Liver (tissue), 9 donors: ENCODE results near the gene RPL38. TPM values are rescaled to one million over a fixed set of nuclear protein-coding genes. Genes with fewer than 3 reads are reported as not detected.

Experiments used
- DNase-seq: peaks from one replicate; pipeline ENCODE4 v3.0.0-alpha.2; 2017; ENCODE audit warnings: low spot score
- H3K27ac ChIP-seq, 2 donors: one replicate each; pipeline ENCODE4 v1.7.0; 2013; ENCODE audit warnings: inconsistent platforms in 2 of 2, low read length in 2 of 2, control low read depth in 1 of 2, low read depth in 1 of 2, mild to moderate bottlenecking in 1 of 2
- H3K27me3 ChIP-seq, 4 donors: one replicate each; pipeline versions ENCODE4 v1.6.1 to v1.7.0; 2013; ENCODE audit warnings: low read length in 3 of 4, inconsistent platforms in 1 of 4, mild to moderate bottlenecking in 1 of 4, moderate library complexity in 1 of 4; ENCODE audit not compliant: control insufficient read depth in 4 of 4, insufficient read depth in 4 of 4
- H3K36me3 ChIP-seq, 4 donors: one replicate each; pipeline versions ENCODE4 v1.6.1 to v1.7.0; 2013; ENCODE audit warnings: low read length in 3 of 4, mild to moderate bottlenecking in 3 of 4, low read depth in 1 of 4, moderate library complexity in 1 of 4; ENCODE audit not compliant: control insufficient read depth in 4 of 4, insufficient read depth in 3 of 4
- H3K4me1 ChIP-seq, 4 donors: one replicate each; pipeline versions ENCODE4 v1.6.1 to v1.7.0; 2013; ENCODE audit warnings: low read length in 3 of 4, mild to moderate bottlenecking in 3 of 4, moderate library complexity in 1 of 4; ENCODE audit not compliant: control insufficient read depth in 4 of 4, insufficient read depth in 4 of 4
- H3K4me3 ChIP-seq, 3 donors: one replicate each; pipeline versions ENCODE4 v1.6.1 to v1.7.0; 2013; ENCODE audit warnings: low read length in 3 of 3, control low read depth in 1 of 3, low read depth in 1 of 3, mild to moderate bottlenecking in 1 of 3
- H3K9ac ChIP-seq, 2 donors: one replicate each; pipeline ENCODE4 v1.7.0; 2013; ENCODE audit warnings: low read length in 2 of 2, mild to moderate bottlenecking in 2 of 2, moderate library complexity in 2 of 2, control low read depth in 1 of 2, low read depth in 1 of 2
- H3K9me3 ChIP-seq, 4 donors: one replicate each; pipeline versions ENCODE4 v1.6.1 to v1.7.0; 2013; ENCODE audit warnings: low read length in 3 of 4; ENCODE audit not compliant: control insufficient read depth in 4 of 4
- ATF3 ChIP-seq: IDR thresholded peaks from 2 replicates; pipeline ENCODE4 v1.6.1; 2016; ENCODE audit warnings: antibody characterized with exemption
- EGR1 ChIP-seq, 2 donors: IDR thresholded peaks; 2 replicates each; pipeline ENCODE4 v1.6.1; 2016 to 2018; ENCODE audit warnings: antibody characterized with exemption in 2 of 2, low read depth in 2 of 2
- FOXA2 ChIP-seq: IDR thresholded peaks from 2 replicates; pipeline ENCODE4 v1.6.1; 2016; ENCODE audit warnings: antibody characterized with exemption
- MAX ChIP-seq: IDR thresholded peaks from 2 replicates; pipeline ENCODE4 v1.6.1; 2016; ENCODE audit warnings: antibody characterized with exemption
- NR2F2 ChIP-seq: IDR thresholded peaks from 2 replicates; pipeline ENCODE4 v1.6.1; 2016; ENCODE audit warnings: antibody characterized with exemption
- RAD21 ChIP-seq, 2 donors: IDR thresholded peaks; 2 replicates each; pipeline ENCODE4 v1.6.1; 2016; ENCODE audit warnings: antibody characterized with exemption in 2 of 2, mild to moderate bottlenecking in 2 of 2
- REST ChIP-seq: IDR thresholded peaks from 2 replicates; pipeline ENCODE4 v1.6.1; 2016; ENCODE audit warnings: antibody characterized with exemption, mild to moderate bottlenecking
- RXRA ChIP-seq, 2 donors: IDR thresholded peaks; 2 replicates each; pipeline ENCODE4 v1.6.1; 2017 to 2018; ENCODE audit warnings: antibody characterized with exemption in 2 of 2, mild to moderate bottlenecking in 1 of 2
- TAF1 ChIP-seq: conservative IDR thresholded peaks from 2 replicates; pipeline ENCODE4 v1.6.1; 2016; ENCODE audit warnings: antibody characterized with exemption, mild to moderate bottlenecking
- ZBTB33 ChIP-seq: IDR thresholded peaks from 2 replicates; pipeline ENCODE4 v1.6.1; 2016; ENCODE audit warnings: antibody characterized with exemption
- WGBS: extraction: QIAGEN DNeasy Blood & Tissue Kit; methylation state at CpG from one replicate; pipeline ENCODE4 v1.1.7; 2013; 5-methylcytosine and 5-hydroxymethylcytosine counted together
- polyA plus RNA-seq, 2 donors: library from polyadenylated mRNA; stranded (reverse) in 1 of 2; unstranded in 1 of 2; fragments of 200-250 nt in 1 of 2; fragments of >200 nt in 1 of 2; fragmentation: Nextera tagmentation in 1 of 2; extraction: Ambion mirVana in 1 of 2; gene quantifications; one replicate each; pipeline versions ENCODE4 v1.2.1 to v1.2.3, GENCODE V29; 2013 to 2015
- total RNA-seq, 2 donors: library from RNA; depleted of rRNA; stranded (reverse); fragments of >200 nt; gene quantifications; one replicate each; pipeline ENCODE4 v1.2.3, GENCODE V29; 2014
- TF ChIP-seq, protein P1 (sequence below): fragments of 150-350 bp; IDR thresholded peaks from 2 replicates; pipeline ENCODE4 v1.5.1; 2017; ENCODE audit warnings: improper control_type of control experiment, low read depth, low read length; ENCODE audit not compliant: missing input control
- donor health status: healthy.
- donor health status: healthy.
- donor health status: healthy.
- donor health status: healthy.
- donor health status: healthy.

RPL38 gene
- total and polyA plus RNA-seq, 4 donors: 67.7 to 1,367 (median 455) TPM

DNA sequence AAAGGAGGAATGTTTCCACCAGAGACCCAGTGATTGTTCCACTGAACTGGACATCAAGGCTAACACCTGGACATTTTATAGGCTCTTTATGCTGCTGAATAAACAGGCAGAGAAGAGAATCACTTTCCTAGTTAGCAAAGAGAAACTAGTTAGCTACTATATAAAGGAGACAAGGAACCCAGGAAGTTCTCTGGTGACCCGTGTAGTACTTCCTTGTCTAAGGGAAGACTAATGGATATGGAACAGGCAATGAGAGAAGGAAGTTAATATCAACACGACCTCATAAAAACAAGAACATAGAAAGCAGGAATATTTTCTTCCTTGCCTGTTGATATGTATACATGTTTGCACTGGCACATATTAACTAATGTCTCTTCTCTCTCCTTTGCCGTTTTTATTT lies 30.8 kb upstream of the RPL38 start:
- no peak for DNase-seq
- no peak for TF ChIP-seq FOXA2
- no peaks in the 10 kb centered on the region for H3K9me3 ChIP-seq
- no peaks in the 10 kb centered on the region for H3K36me3 ChIP-seq
- 38% methylated on average over 3 of the region's 3 CpGs for WGBS
- no peak overlapping the region for H3K9ac ChIP-seq
- H3K27ac ChIP-seq: no peak overlapping the region
- no peaks in the 10 kb centered on the region for H3K4me1 ChIP-seq
- H3K27me3 ChIP-seq: peaks cover 0 to 7% (median 3%) of the 10 kb centered on the region in 4 donors
- no peak overlapping the region for H3K4me3 ChIP-seq

- no peaks in the 10 kb centered on the region for H3K36me3 ChIP-seq
- 38% methylated on average over 10 of the region's 10 CpGs for WGBS
- no peak overlapping the region for H3K27ac ChIP-seq
- no peak overlapping the region for H3K4me3 ChIP-seq
- H3K9me3 ChIP-seq: no peaks in the 10 kb centered on the region
- H3K9ac ChIP-seq: no peak overlapping the region
- H3K27me3 ChIP-seq: peaks cover 0 to 8% (median 5%) of the 10 kb centered on the region in 4 donors
- peak; percentile 67 for DNase-seq
- no peaks in the 10 kb centered on the region for H3K4me1 ChIP-seq
- no peak for TF ChIP-seq FOXA2
- TF ChIP-seq REST: no peak
- peak; percentile 89 to 91 for TF ChIP-seq RAD21 (IDR thresholded peaks at IDR 0.05)
- TF ChIP-seq, protein P1, sequence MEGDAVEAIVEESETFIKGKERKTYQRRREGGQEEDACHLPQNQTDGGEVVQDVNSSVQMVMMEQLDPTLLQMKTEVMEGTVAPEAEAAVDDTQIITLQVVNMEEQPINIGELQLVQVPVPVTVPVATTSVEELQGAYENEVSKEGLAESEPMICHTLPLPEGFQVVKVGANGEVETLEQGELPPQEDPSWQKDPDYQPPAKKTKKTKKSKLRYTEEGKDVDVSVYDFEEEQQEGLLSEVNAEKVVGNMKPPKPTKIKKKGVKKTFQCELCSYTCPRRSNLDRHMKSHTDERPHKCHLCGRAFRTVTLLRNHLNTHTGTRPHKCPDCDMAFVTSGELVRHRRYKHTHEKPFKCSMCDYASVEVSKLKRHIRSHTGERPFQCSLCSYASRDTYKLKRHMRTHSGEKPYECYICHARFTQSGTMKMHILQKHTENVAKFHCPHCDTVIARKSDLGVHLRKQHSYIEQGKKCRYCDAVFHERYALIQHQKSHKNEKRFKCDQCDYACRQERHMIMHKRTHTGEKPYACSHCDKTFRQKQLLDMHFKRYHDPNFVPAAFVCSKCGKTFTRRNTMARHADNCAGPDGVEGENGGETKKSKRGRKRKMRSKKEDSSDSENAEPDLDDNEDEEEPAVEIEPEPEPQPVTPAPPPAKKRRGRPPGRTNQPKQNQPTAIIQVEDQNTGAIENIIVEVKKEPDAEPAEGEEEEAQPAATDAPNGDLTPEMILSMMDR: peak; percentile 81
These were observed 26.9 kb upstream of the RPL38 start for GRCh38 chr17:74176546-74177001.

- H3K36me3 ChIP-seq: no peaks in the 10 kb centered on the region
- peaks cover 0 to 8% (median 5%) of the 10 kb centered on the region in 4 donors for H3K27me3 ChIP-seq
- no peak overlapping the region for H3K4me3 ChIP-seq
- no peak for DNase-seq
- H3K9ac ChIP-seq: no peak overlapping the region
- H3K27ac ChIP-seq: no peak overlapping the region
- no peaks in the 10 kb centered on the region for H3K9me3 ChIP-seq
- TF ChIP-seq, protein P1: no peak
- TF ChIP-seq ZBTB33 (no peak), NR2F2 (no peak), RXRA (IDR thresholded peaks at IDR 0.05) (no peak), RAD21 (IDR thresholded peaks at IDR 0.05) (no peak), MAX (no peak), ATF3 (no peak), TAF1 (no peak), EGR1 (IDR thresholded peaks at IDR 0.05; ENCODE audit: low read depth in 2 of 2) (no peak)
- H3K4me1 ChIP-seq: no peaks in the 10 kb centered on the region
- 11% methylated on average over 1 of the region's 1 CpG for WGBS
These were observed 26.4 kb upstream of the RPL38 start for GRCh38 chr17:74177018-74177450.
